Measurements from ENCODE around the gene SAMHD1. TPM values are rescaled to one million over a fixed set of nuclear protein-coding genes. Genes with fewer than 3 reads are reported as not detected.
"Not testable (repeated sequence)": the region's sequence is repeated elsewhere in the genome, so short reads cannot be mapped to it uniquely, and the experiment has no call there.

SAMHD1 gene
- total RNA-seq (100 to 1,000 TPM in 3 of 5 donors, 10 to 100 TPM in 2; 84.9 to 151 (median 111) TPM), polyA plus RNA-seq (10 to 100 TPM; 38.7 to 64.4 (median 57.6) TPM)
- long read RNA-seq, donor 1, full-length matches to known transcripts = 4 of 4 reads
- long read RNA-seq, donor 1, partial matches to known transcripts = 0 of 4 reads
- long read RNA-seq, donor 1, other reads (novel, unspliced or antisense) = 0 of 4 reads
- long read RNA-seq, donor 2, full-length matches to known transcripts = 2 of 2 reads
- long read RNA-seq, donor 2, partial matches to known transcripts = 0 of 2 reads
- long read RNA-seq, donor 2, other reads (novel, unspliced or antisense) = 0 of 2 reads
- long read RNA-seq, donor 3 = 0 reads
- long read RNA-seq, donor 4 = 0 reads
- long read RNA-seq, donor 5, full-length matches to known transcripts = 3 of 27 reads
- long read RNA-seq, donor 5, partial matches to known transcripts = 24 of 27 reads
- long read RNA-seq, donor 5, other reads (novel, unspliced or antisense) = 0 of 27 reads
- long read RNA-seq, donor 6, full-length matches to known transcripts = 8 of 8 reads
- long read RNA-seq, donor 6, partial matches to known transcripts = 0 of 8 reads
- long read RNA-seq, donor 6, other reads (novel, unspliced or antisense) = 0 of 8 reads
- long read RNA-seq, donor 7, full-length matches to known transcripts = 4 of 4 reads
- long read RNA-seq, donor 7, partial matches to known transcripts = 0 of 4 reads
- long read RNA-seq, donor 7, other reads (novel, unspliced or antisense) = 0 of 4 reads
- long read RNA-seq, donor 8 = 0 reads
- long read RNA-seq, donor 9, full-length matches to known transcripts = 2 of 2 reads
- long read RNA-seq, donor 9, partial matches to known transcripts = 0 of 2 reads
- long read RNA-seq, donor 9, other reads (novel, unspliced or antisense) = 0 of 2 reads
- long read RNA-seq, donor 10 = 0 reads

- DNase-seq = peak; percentile 97 to 98
- 0 to 1% (median 0%) methylated on average over 46 to 66 of the region's 66 CpGs for WGBS, 5 donors
- Histone ChIP-seq H3K27me3 (no peaks in the 10 kb centered on the region), H3K27ac (peak within 1 kb of the TSS; percentile 87 to 98 (median 91)), H3K36me3 (peaks cover 0 to 8% (median 3%) of the 10 kb centered on the region in 4 donors), H3K9me3 (no peaks in the 10 kb centered on the region), H3K4me1 (peaks cover 26 to 75% (median 58%) of the 10 kb centered on the region in 4 donors), H3K4me3 (peak within 1 kb of the TSS; percentile 80 to 97 (median 94))
- intact Hi-C loops (cut with DNase I; ENCODE audit: low total_unique reads) = no loop called here
- TF ChIP-seq CTCF (IDR thresholded peaks at IDR 0.05) (peak in 1 of 7 experiments; percentile 37), POLR2A (IDR thresholded peaks at IDR 0.05) (peak in 2 of 4 donors; percentile 66 to 81), POLR2AphosphoS5 (IDR thresholded peaks at IDR 0.05) (peak; percentile 94 to 97 (median 96)), EP300 (IDR thresholded peaks at IDR 0.05) (no peak)
These were observed at the start of gene SAMHD1 for GRCh38 chr20:36951198-36951978. TSS of gene SAMHD1 (minus strand) at chr20:36951708. CDS start at chr20:36951643, 65 bp downstream.

GRCh38 chr20:37000171-37000570 lies 48.7 kb upstream of the SAMHD1 start:
- H3K4me1 ChIP-seq; H3K9me3 ChIP-seq; H3K27me3 ChIP-seq; intact Hi-C loops (cut with DNase I; ENCODE audit: low total_unique reads); H3K4me3 ChIP-seq; H3K27ac ChIP-seq; DNase-seq: not testable (repeated sequence)
- H3K36me3 ChIP-seq = peaks cover under 1 to 45% (median 38%) of the 10 kb centered on the region in 4 donors
- WGBS, 5 donors = 97 to 100% methylated on average over 5 to 12 of the region's 26 CpGs; no CpG with 5 or more reads in 3 of the 5 donors

GRCh38 chr20:36998652-36999051 lies 47.1 kb upstream of the SAMHD1 start:
- no peak for DNase-seq
- Histone ChIP-seq H3K27ac (no peak overlapping the region), H3K9me3 (no peaks in the 10 kb centered on the region), H3K4me1 (no peaks in the 10 kb centered on the region), H3K27me3 (no peaks in the 10 kb centered on the region), H3K4me3 (no peak overlapping the region), H3K36me3 (peaks cover 3 to 56% (median 43%) of the 10 kb centered on the region in 4 donors)
- no peak for TF ChIP-seq POLR2AphosphoS5 (IDR thresholded peaks at IDR 0.05)
- no peak for TF ChIP-seq POLR2A (IDR thresholded peaks at IDR 0.05)
- TF ChIP-seq CTCF (IDR thresholded peaks at IDR 0.05) = no peak
- no peak for TF ChIP-seq EP300 (IDR thresholded peaks at IDR 0.05)
- intact Hi-C loops (cut with DNase I; ENCODE audit: low total_unique reads) = no loop called here
- WGBS, 5 donors = 81 to 89% (median 83%) methylated on average over 7 of the region's 7 CpGs

- 73 to 85% (median 75%) methylated on average over 1 of the region's 1 CpG for WGBS, 5 donors
These were observed 45.6 kb upstream of the SAMHD1 start for GRCh38 chr20:36997121-36997520.

GRCh38 chr20:36994221-36994620 lies 42.7 kb upstream of the SAMHD1 start:
- 91 to 97% (median 96%) methylated on average over 4 of the region's 4 CpGs for WGBS, 5 donors
- H3K27me3 ChIP-seq; H3K4me3 ChIP-seq; DNase-seq; intact Hi-C loops (cut with DNase I; ENCODE audit: low total_unique reads); H3K27ac ChIP-seq; H3K4me1 ChIP-seq: not testable (repeated sequence)
- Histone ChIP-seq H3K9me3 (peaks cover 0 to 11% (median 7%) of the 10 kb centered on the region in 4 donors), H3K36me3 (peaks cover 3 to 47% (median 30%) of the 10 kb centered on the region in 4 donors)

More at GRCh38 chr20:36997121-36997520, 45.6 kb upstream of the SAMHD1 start:
- no peak for TF ChIP-seq EP300 (IDR thresholded peaks at IDR 0.05)
- no peak for TF ChIP-seq POLR2AphosphoS5 (IDR thresholded peaks at IDR 0.05)
- TF ChIP-seq CTCF (IDR thresholded peaks at IDR 0.05) = no peak
- no peak for TF ChIP-seq POLR2A (IDR thresholded peaks at IDR 0.05)
- Histone ChIP-seq H3K9me3 (peaks cover 0 to 11% (median 7%) of the 10 kb centered on the region in 4 donors), H3K27me3 (no peaks in the 10 kb centered on the region), H3K36me3 (peaks cover 3 to 47% (median 30%) of the 10 kb centered on the region in 4 donors), H3K4me3 (no peak overlapping the region), H3K27ac (no peak overlapping the region), H3K4me1 (no peaks in the 10 kb centered on the region)
- intact Hi-C loops (cut with DNase I; ENCODE audit: low total_unique reads) = no loop called here
- DNase-seq = no peak
